ENCODE results near the gene NCR2. TPM values are rescaled to one million over a fixed set of nuclear protein-coding genes. Genes with fewer than 3 reads are reported as not detected.

NCR2 gene
- total RNA-seq, 1 donor from 2014 or later, result not detected

DNA sequence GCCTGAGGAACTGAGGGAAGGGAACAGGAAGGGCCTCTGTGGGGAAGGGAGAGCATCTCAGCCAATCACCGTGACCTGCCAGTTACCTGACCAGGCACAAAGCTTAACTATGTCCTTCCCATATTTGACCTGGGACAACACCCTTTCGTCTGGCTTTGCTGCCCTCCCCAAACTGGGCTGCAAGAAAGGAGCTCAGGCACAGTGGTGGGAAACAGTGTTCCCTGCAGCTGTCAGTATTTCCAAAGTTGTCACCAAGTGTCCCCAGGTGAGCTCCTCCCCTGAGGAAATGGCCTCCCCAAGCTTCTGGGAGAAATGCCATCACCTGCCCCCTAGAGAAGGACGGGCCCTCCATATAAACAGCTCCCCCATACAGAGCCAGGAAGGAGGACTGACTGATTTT is 17.9 kb downstream of the NCR2 start:
- Histone ChIP-seq H3K4me3 (ENCODE audit: low read length in 3 of 3) (no peak overlapping the region), H3K27me3 (ENCODE audit: control insufficient read depth in 3 of 3, insufficient read depth in 3 of 3, low read length in 3 of 3) (peaks cover 14 to 20% (median 19%) of the 10 kb centered on the region in 3 donors), H3K36me3 (ENCODE audit: control insufficient read depth in 3 of 3, insufficient read depth in 3 of 3, low read length in 3 of 3) (no peaks in the 10 kb centered on the region), H3K9ac (ENCODE audit: low read depth in 1 of 3, low read length in 3 of 3) (no peak overlapping the region), H3K4me1 (ENCODE audit: control insufficient read depth in 3 of 3, insufficient read depth in 3 of 3, low read length in 3 of 3) (no peaks in the 10 kb centered on the region), H3K27ac (ENCODE audit: low read depth, low read length) (no peak overlapping the region), H3K9me3 (ENCODE audit: control insufficient read depth in 3 of 3, low read length in 3 of 3) (no peaks in the 10 kb centered on the region)

DNA sequence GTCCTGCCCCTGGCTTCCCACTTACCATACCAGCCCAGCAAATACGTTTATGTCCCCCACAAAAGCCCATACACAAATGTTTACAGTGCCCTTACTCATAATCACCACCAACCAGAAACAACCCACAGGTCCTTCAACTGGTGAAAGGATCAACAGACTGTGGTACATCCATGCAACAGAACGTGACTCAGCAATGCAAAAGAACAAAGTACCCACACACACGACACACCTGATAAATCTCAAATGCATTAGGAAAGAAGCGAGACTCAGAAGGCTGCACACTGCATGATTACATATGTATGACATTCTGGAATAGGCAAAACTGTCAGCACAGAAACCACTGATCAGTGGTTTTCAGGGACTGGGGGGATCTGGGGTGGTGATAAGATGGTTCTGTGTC is 20.5 kb downstream of the NCR2 start:
- H3K9me3 ChIP-seq (ENCODE audit: control insufficient read depth in 3 of 3, low read length in 3 of 3), result peaks cover 0 to 2% (median 0%) of the 10 kb centered on the region in 3 donors
- peaks cover 11 to 22% (median 17%) of the 10 kb centered on the region in 3 donors for H3K27me3 ChIP-seq (ENCODE audit: control insufficient read depth in 3 of 3, insufficient read depth in 3 of 3, low read length in 3 of 3)
- no peaks in the 10 kb centered on the region for H3K4me1 ChIP-seq (ENCODE audit: control insufficient read depth in 3 of 3, insufficient read depth in 3 of 3, low read length in 3 of 3)
- no peak overlapping the region for H3K9ac ChIP-seq (ENCODE audit: low read depth in 1 of 3, low read length in 3 of 3)
- H3K27ac ChIP-seq (ENCODE audit: low read depth, low read length), result no peak overlapping the region
- no peaks in the 10 kb centered on the region for H3K36me3 ChIP-seq (ENCODE audit: control insufficient read depth in 3 of 3, insufficient read depth in 3 of 3, low read length in 3 of 3)
- H3K4me3 ChIP-seq (ENCODE audit: low read length in 3 of 3), result no peak overlapping the region

DNA sequence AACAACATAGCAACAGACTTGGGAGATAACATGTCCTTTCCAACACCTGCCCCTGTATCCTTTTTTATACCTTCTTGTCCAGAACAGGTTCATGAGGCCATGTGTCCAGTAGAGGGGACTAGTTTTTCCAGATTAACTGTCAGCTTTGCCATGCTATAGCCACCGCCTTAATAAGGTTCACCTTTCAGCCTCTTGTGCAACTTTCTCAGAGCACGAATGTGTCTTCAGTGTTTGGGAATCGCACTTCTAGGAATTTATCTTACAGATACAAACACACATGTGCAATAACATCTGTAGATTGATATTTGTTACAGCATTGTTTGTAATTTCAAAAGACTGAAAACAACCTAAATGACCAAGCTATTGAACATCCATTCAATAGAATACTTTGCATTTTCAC is 21.4 kb downstream of the NCR2 start:
- Histone ChIP-seq H3K9ac (ENCODE audit: low read depth in 1 of 3, low read length in 3 of 3) (no peak overlapping the region), H3K27me3 (ENCODE audit: control insufficient read depth in 3 of 3, insufficient read depth in 3 of 3, low read length in 3 of 3) (peaks cover 11 to 18% (median 17%) of the 10 kb centered on the region in 3 donors), H3K9me3 (ENCODE audit: control insufficient read depth in 3 of 3, low read length in 3 of 3) (peaks cover 0 to 2% (median 2%) of the 10 kb centered on the region in 3 donors), H3K4me1 (ENCODE audit: control insufficient read depth in 3 of 3, insufficient read depth in 3 of 3, low read length in 3 of 3) (no peaks in the 10 kb centered on the region), H3K4me3 (ENCODE audit: low read length in 3 of 3) (no peak overlapping the region), H3K36me3 (ENCODE audit: control insufficient read depth in 3 of 3, insufficient read depth in 3 of 3, low read length in 3 of 3) (no peaks in the 10 kb centered on the region), H3K27ac (ENCODE audit: low read depth, low read length) (no peak overlapping the region)

DNA sequence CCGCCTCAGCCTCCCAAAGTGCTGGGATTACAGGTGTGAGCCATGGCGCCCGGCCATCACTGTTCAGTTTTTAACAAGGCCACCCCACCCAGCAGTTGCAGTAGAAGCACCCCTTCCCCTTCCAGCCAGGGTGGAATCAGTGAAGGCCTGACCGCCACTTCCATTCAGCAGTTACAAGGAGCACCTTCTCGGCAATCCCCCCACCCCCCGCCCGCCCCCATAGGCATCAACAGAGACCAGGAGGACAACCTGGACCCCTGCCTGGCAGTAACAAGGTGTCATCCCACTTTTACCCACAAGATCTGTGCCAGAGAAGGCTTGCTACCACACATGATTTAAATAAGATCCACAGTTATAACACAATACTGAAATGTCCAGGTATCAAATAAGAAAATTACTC is 23.1 kb downstream of the NCR2 start:
- Histone ChIP-seq H3K27ac (ENCODE audit: low read depth, low read length) (no peak overlapping the region), H3K27me3 (ENCODE audit: control insufficient read depth in 3 of 3, insufficient read depth in 3 of 3, low read length in 3 of 3) (peaks cover 7 to 11% (median 11%) of the 10 kb centered on the region in 3 donors), H3K9me3 (ENCODE audit: control insufficient read depth in 3 of 3, low read length in 3 of 3) (peaks cover 0 to 2% (median 2%) of the 10 kb centered on the region in 3 donors)

DNA sequence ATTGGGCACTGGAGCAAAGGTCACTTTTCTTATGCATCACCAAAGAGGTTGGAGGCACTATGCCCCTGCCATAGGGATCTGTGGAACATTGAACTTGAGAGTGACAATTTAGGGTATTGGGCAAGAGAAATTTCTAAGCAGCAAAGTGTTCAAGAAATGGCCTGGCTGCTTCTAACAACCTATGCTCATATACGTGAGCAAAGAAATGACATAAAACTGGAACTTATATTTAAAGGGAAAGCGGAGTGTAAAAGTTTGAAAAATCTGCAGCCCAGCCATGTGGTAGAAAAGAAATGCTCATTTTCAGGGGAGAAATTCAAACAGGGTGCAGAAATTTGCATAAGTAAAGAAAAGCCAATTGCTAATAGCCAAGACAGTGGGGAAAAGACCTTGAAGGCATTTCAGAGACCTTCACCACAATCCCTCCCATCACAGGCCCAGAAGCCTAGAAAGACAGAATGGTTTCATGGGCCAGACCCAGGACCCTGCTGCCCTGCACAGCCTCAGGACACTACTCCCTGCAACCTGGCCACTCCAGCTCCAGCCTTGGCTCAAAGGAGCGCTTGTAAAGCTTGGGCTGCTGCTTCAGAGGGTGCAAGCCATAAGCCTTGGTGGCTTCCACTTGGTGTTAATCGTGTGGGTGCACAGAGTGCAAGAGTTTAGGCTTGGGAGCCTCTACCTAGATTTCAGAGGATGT is 24.4 kb downstream of the NCR2 start:
- H3K9ac ChIP-seq (ENCODE audit: low read depth in 1 of 3, low read length in 3 of 3), result no peak overlapping the region
- H3K4me1 ChIP-seq (ENCODE audit: control insufficient read depth in 3 of 3, insufficient read depth in 3 of 3, low read length in 3 of 3), result no peaks in the 10 kb centered on the region
- H3K36me3 ChIP-seq (ENCODE audit: control insufficient read depth in 3 of 3, insufficient read depth in 3 of 3, low read length in 3 of 3), result no peaks in the 10 kb centered on the region
- H3K27me3 ChIP-seq (ENCODE audit: control insufficient read depth in 3 of 3, insufficient read depth in 3 of 3, low read length in 3 of 3), result peaks cover 7 to 13% (median 11%) of the 10 kb centered on the region in 3 donors
- no peak overlapping the region for H3K27ac ChIP-seq (ENCODE audit: low read depth, low read length)
- H3K4me3 ChIP-seq (ENCODE audit: low read length in 3 of 3), result no peak overlapping the region
- H3K9me3 ChIP-seq (ENCODE audit: control insufficient read depth in 3 of 3, low read length in 3 of 3), result peaks cover 0 to 2% (median 2%) of the 10 kb centered on the region in 3 donors

More for the DNA sequence above, 23.1 kb downstream of the NCR2 start:
- Histone ChIP-seq H3K36me3 (ENCODE audit: control insufficient read depth in 3 of 3, insufficient read depth in 3 of 3, low read length in 3 of 3) (no peaks in the 10 kb centered on the region), H3K9ac (ENCODE audit: low read depth in 1 of 3, low read length in 3 of 3) (no peak overlapping the region), H3K4me1 (ENCODE audit: control insufficient read depth in 3 of 3, insufficient read depth in 3 of 3, low read length in 3 of 3) (no peaks in the 10 kb centered on the region), H3K4me3 (ENCODE audit: low read length in 3 of 3) (no peak overlapping the region)

GRCh38 chr6:41360314-41360685 is 24.9 kb downstream of the NCR2 start:
- H3K27ac ChIP-seq (ENCODE audit: low read depth, low read length), result no peak overlapping the region
- peaks cover 7 to 12% (median 10%) of the 10 kb centered on the region in 3 donors for H3K27me3 ChIP-seq (ENCODE audit: control insufficient read depth in 3 of 3, insufficient read depth in 3 of 3, low read length in 3 of 3)
- H3K36me3 ChIP-seq (ENCODE audit: control insufficient read depth in 3 of 3, insufficient read depth in 3 of 3, low read length in 3 of 3), result no peaks in the 10 kb centered on the region
- no peak overlapping the region for H3K4me3 ChIP-seq (ENCODE audit: low read length in 3 of 3)
- H3K4me1 ChIP-seq (ENCODE audit: control insufficient read depth in 3 of 3, insufficient read depth in 3 of 3, low read length in 3 of 3), result no peaks in the 10 kb centered on the region
- H3K9me3 ChIP-seq (ENCODE audit: control insufficient read depth in 3 of 3, low read length in 3 of 3), result peaks cover 0 to 2% (median 2%) of the 10 kb centered on the region in 3 donors
- H3K9ac ChIP-seq (ENCODE audit: low read depth in 1 of 3, low read length in 3 of 3), result no peak overlapping the region

DNA sequence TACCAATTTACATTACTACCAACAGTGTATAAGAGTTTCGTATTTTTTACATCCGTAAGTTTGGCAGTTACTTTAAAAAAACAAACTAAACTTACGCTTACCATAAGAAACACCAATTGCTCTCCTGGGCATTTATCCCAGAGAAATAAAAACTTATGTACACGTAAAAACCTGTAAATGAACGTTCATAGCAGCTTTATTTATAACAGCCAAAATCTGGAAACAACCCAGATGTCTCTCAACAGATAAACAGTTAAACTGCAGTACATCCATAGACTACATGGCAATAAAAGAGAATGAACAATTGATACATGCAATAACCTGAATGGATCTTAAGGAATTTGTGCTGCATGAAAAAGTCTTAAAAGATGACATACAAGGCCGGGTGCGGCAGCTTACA is 30.7 kb downstream of the NCR2 start:
- peaks cover 0 to 2% (median 0%) of the 10 kb centered on the region in 3 donors for H3K9me3 ChIP-seq (ENCODE audit: control insufficient read depth in 3 of 3, low read length in 3 of 3)
- no peak overlapping the region for H3K9ac ChIP-seq (ENCODE audit: low read depth in 1 of 3, low read length in 3 of 3)
- H3K27me3 ChIP-seq (ENCODE audit: control insufficient read depth in 3 of 3, insufficient read depth in 3 of 3, low read length in 3 of 3), result peaks cover 26 to 42% (median 28%) of the 10 kb centered on the region in 3 donors
- no peak overlapping the region for H3K27ac ChIP-seq (ENCODE audit: low read depth, low read length)
- no peak overlapping the region for H3K4me3 ChIP-seq (ENCODE audit: low read length in 3 of 3)
- H3K36me3 ChIP-seq (ENCODE audit: control insufficient read depth in 3 of 3, insufficient read depth in 3 of 3, low read length in 3 of 3), result no peaks in the 10 kb centered on the region
- H3K4me1 ChIP-seq (ENCODE audit: control insufficient read depth in 3 of 3, insufficient read depth in 3 of 3, low read length in 3 of 3), result peaks cover 3 to 9% (median 6%) of the 10 kb centered on the region in 3 donors

DNA sequence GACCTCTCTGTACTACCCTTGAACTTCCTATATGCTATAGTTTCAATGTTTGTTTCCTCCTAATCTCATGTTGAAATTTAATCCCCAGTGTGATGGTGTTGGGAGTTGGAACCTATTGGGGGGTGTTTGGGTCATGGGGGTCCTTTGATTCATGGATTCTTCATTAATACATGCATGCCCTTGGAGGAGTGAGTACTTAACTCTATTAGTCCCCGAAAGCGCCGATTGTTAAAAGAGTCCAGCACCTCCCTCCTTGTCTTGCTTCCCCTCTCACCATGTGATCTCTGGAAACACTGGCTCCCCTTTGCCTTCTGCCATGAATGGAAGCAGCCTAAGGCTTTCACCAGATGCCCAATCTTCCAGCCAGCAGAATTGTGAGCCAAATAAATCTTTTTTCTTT is 31.7 kb downstream of the NCR2 start:
- Histone ChIP-seq H3K27ac (ENCODE audit: low read depth, low read length) (no peak overlapping the region), H3K4me1 (ENCODE audit: control insufficient read depth in 3 of 3, insufficient read depth in 3 of 3, low read length in 3 of 3) (peaks cover 12 to 18% (median 15%) of the 10 kb centered on the region in 3 donors), H3K36me3 (ENCODE audit: control insufficient read depth in 3 of 3, insufficient read depth in 3 of 3, low read length in 3 of 3) (no peaks in the 10 kb centered on the region), H3K4me3 (ENCODE audit: low read length in 3 of 3) (no peak overlapping the region), H3K9ac (ENCODE audit: low read depth in 1 of 3, low read length in 3 of 3) (no peak overlapping the region), H3K9me3 (ENCODE audit: control insufficient read depth in 3 of 3, low read length in 3 of 3) (no peaks in the 10 kb centered on the region), H3K27me3 (ENCODE audit: control insufficient read depth in 3 of 3, insufficient read depth in 3 of 3, low read length in 3 of 3) (peaks cover 35 to 51% (median 37%) of the 10 kb centered on the region in 3 donors)

- H3K36me3 ChIP-seq (ENCODE audit: control insufficient read depth in 3 of 3, insufficient read depth in 3 of 3, low read length in 3 of 3), result no peaks in the 10 kb centered on the region
- H3K27me3 ChIP-seq (ENCODE audit: control insufficient read depth in 3 of 3, insufficient read depth in 3 of 3, low read length in 3 of 3), result peaks cover 39 to 57% (median 41%) of the 10 kb centered on the region in 3 donors
- no peak overlapping the region for H3K4me3 ChIP-seq (ENCODE audit: low read length in 3 of 3)
- no peak overlapping the region for H3K27ac ChIP-seq (ENCODE audit: low read depth, low read length)
- H3K4me1 ChIP-seq (ENCODE audit: control insufficient read depth in 3 of 3, insufficient read depth in 3 of 3, low read length in 3 of 3), result peaks cover 18 to 22% (median 21%) of the 10 kb centered on the region in 3 donors
- H3K9ac ChIP-seq (ENCODE audit: low read depth in 1 of 3, low read length in 3 of 3), result no peak overlapping the region
- no peaks in the 10 kb centered on the region for H3K9me3 ChIP-seq (ENCODE audit: control insufficient read depth in 3 of 3, low read length in 3 of 3)
Observed at GRCh38 chr6:41367700-41368099, 32.3 kb downstream of the NCR2 start.

DNA sequence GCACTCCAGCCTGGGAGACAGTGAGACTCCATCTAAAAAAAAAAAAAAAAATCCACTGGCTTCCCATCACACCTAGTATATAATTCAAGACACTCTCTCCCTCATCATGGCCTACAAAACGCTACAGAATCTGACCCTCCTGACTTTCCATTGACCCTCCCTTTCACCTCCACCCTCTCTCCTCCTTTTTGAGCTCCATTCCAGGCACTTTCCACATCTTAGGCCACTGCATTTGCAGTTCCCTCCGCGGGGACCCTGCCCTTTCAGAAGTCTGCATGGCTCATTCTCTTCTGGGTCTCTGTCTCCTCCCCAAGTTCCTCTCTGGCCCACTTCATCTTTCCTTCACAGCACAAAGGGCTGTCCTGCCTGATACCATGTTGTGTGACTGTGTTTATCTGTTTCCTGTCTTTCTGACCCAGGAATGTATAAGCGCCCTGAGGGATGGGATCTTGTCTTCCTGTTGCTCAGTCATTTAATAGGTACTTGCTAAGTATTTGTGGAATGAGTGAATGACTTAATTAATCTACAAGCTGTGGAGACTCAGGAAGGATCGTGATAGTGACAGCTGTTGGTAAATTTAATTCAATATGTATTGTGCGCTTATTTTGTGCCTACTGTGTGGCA is 35.2 kb downstream of the NCR2 start:
- Histone ChIP-seq H3K4me1 (ENCODE audit: control insufficient read depth in 3 of 3, insufficient read depth in 3 of 3, low read length in 3 of 3) (peaks cover 40 to 43% (median 41%) of the 10 kb centered on the region in 3 donors), H3K27me3 (ENCODE audit: control insufficient read depth in 3 of 3, insufficient read depth in 3 of 3, low read length in 3 of 3) (peaks cover 63 to 77% (median 68%) of the 10 kb centered on the region in 3 donors)

More for the DNA sequence above, 35.2 kb downstream of the NCR2 start:
- Histone ChIP-seq H3K9ac (ENCODE audit: low read depth in 1 of 3, low read length in 3 of 3) (no peak overlapping the region), H3K9me3 (ENCODE audit: control insufficient read depth in 3 of 3, low read length in 3 of 3) (no peaks in the 10 kb centered on the region), H3K27ac (ENCODE audit: low read depth, low read length) (no peak overlapping the region), H3K36me3 (ENCODE audit: control insufficient read depth in 3 of 3, insufficient read depth in 3 of 3, low read length in 3 of 3) (no peaks in the 10 kb centered on the region), H3K4me3 (ENCODE audit: low read length in 3 of 3) (no peak overlapping the region)

Measured in skeletal muscle tissue (tissue), 4 donors.